OCI-LY7 (cell line): ENCODE measurements around the gene PRR20A.
"Not testable (repeated sequence)": the region's sequence is repeated elsewhere in the genome, so short reads cannot be mapped to it uniquely, and the experiment has no call there.

Source experiments
- EZH2phosphoT487 ChIP-seq: fragments of 200-600 bp; sonication (generic); IDR thresholded peaks from 2 replicates; pipeline ENCODE4 v1.6.1; 2018; ENCODE audit warnings: low read depth, borderline replicate concordance, mild to moderate bottlenecking, mixed run types, antibody characterized with exemption, low read length, moderate library complexity, mixed read lengths
- TF ChIP-seq, protein P1 (sequence below): fragments of 200-600 bp; sonication (generic); conservative IDR thresholded peaks from 2 replicates; pipeline ENCODE4 v1.5.1; 2014; ENCODE audit warnings: mild to moderate bottlenecking, antibody characterized with exemption, low read length, moderate library complexity, mixed read lengths

DNA sequence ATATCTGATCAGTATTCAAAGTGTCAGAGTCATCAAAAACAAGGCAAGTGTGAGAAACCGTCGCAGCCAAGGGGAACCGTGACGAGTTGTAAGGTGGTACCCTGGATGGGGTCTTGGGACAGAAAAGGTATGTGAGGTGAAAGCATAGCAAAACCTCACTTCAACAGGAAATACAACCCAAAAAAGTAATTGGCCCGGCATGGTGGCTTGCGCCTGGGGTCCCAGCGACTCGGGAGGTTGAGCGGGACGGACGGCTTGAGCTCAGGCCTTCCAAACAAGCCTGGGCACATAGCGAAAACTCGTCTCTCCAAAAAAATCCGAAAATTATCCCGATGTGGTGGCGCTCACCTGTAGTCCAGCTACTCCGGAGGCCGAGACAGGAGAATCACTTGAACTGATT is 937 bp upstream of the PRR20A start:
- TF ChIP-seq, protein P1, sequence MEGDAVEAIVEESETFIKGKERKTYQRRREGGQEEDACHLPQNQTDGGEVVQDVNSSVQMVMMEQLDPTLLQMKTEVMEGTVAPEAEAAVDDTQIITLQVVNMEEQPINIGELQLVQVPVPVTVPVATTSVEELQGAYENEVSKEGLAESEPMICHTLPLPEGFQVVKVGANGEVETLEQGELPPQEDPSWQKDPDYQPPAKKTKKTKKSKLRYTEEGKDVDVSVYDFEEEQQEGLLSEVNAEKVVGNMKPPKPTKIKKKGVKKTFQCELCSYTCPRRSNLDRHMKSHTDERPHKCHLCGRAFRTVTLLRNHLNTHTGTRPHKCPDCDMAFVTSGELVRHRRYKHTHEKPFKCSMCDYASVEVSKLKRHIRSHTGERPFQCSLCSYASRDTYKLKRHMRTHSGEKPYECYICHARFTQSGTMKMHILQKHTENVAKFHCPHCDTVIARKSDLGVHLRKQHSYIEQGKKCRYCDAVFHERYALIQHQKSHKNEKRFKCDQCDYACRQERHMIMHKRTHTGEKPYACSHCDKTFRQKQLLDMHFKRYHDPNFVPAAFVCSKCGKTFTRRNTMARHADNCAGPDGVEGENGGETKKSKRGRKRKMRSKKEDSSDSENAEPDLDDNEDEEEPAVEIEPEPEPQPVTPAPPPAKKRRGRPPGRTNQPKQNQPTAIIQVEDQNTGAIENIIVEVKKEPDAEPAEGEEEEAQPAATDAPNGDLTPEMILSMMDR: not testable (repeated sequence)
- not testable (repeated sequence) for TF ChIP-seq EZH2phosphoT487
